PC-3 (cell line): ENCODE results near the gene CCDC13. TPM values are rescaled to one million over a fixed set of nuclear protein-coding genes. Genes with fewer than 3 reads are reported as not detected.

ENCODE experiments used
- ATAC-seq: fragments of 200-7000 bp; cut with Tn5 transposase; 2 replicates; pipeline ENCODE4 v1.9.1; 2020; ENCODE audit warnings: mild to moderate bottlenecking, moderate library complexity
- BruUV-seq: library from RNA; stranded (reverse); fragments of 400-500 nt; replicated peaks from 2 replicates; lab custom pipeline; 2021; lab: Mats Ljungman, UMichigan
- CTCF ChIA-PET: fragments of 300-600 bp; sonication (Branson Sonifier 250); formaldehyde crosslinking; loops from one replicate; lab custom pipeline; 2022; ENCODE audit warnings: antibody characterized with exemption; lab: Charles Lee
- POLR2A ChIA-PET: fragments of 300-600 bp; sonication (Branson Sonifier 250); formaldehyde crosslinking; loops from one replicate; lab custom pipeline; 2022; ENCODE audit warnings: antibody characterized with exemption; ENCODE audit not compliant: unreplicated experiment; lab: Charles Lee
- DNase-seq: peaks from one replicate; pipeline ENCODE4 v3.0.0-alpha.2; 2015
- H2AFZ ChIP-seq: fragments of 300-600 bp; sonication (generic); 2 replicates; pipeline ENCODE4 v1.6.0; 2016; ENCODE audit warnings: antibody characterized with exemption, low read length
- H3F3A ChIP-seq: fragments of 300-600 bp; sonication (generic); one replicate; pipeline ENCODE4 v1.6.0; 2017; ENCODE audit warnings: antibody characterized with exemption, low read length, control low read depth, mild to moderate bottlenecking; ENCODE audit not compliant: unreplicated experiment
- H3K27ac ChIP-seq: fragments of 300-600 bp; sonication (generic); 2 replicates; pipeline ENCODE4 v1.5.1; 2016; ENCODE audit warnings: mild to moderate bottlenecking, low read length
- H3K27me3 ChIP-seq: fragments of 300-600 bp; sonication (generic); 2 replicates; pipeline ENCODE4 v1.6.1; 2016; ENCODE audit warnings: low read length, mixed read lengths
- H3K36me3 ChIP-seq: fragments of 300-600 bp; sonication (generic); 2 replicates; pipeline ENCODE4 v1.6.1; 2016; ENCODE audit warnings: low read depth, mixed run types, low read length, mixed read lengths
- H3K4me1 ChIP-seq: fragments of 300-600 bp; sonication (generic); 2 replicates; pipeline ENCODE4 v1.5.1; 2016; ENCODE audit warnings: low read length; ENCODE audit not compliant: insufficient read depth
- H3K4me2 ChIP-seq: fragments of 300-600 bp; sonication (generic); 2 replicates; pipeline ENCODE4 v1.6.0; 2016; ENCODE audit warnings: low read length
- H3K4me3 ChIP-seq: fragments of 300-600 bp; sonication (generic); 2 replicates; pipeline ENCODE4 v1.5.1; 2016; ENCODE audit warnings: mild to moderate bottlenecking, low read length, mixed read lengths
- H3K79me2 ChIP-seq: fragments of 300-600 bp; sonication (generic); 2 replicates; pipeline ENCODE4 v1.6.1; 2017; ENCODE audit warnings: low read length, mixed read lengths
- H3K9ac ChIP-seq: fragments of 300-600 bp; sonication (generic); 2 replicates; pipeline ENCODE4 v1.6.0; 2016; ENCODE audit warnings: mild to moderate bottlenecking, low read length
- H3K9me2 ChIP-seq: fragments of 300-600 bp; sonication (generic); replicated peaks from 2 replicates; pipeline ENCODE4 v1.6.1; 2016; ENCODE audit warnings: mixed run types, low read length, mixed read lengths
- H3K9me3 ChIP-seq: fragments of 300-600 bp; sonication (generic); 2 replicates; pipeline ENCODE4 v1.6.1; 2016; ENCODE audit warnings: low read length, mixed read lengths
- H4K20me1 ChIP-seq: fragments of 300-600 bp; sonication (generic); 2 replicates; pipeline ENCODE4 v1.6.1; 2016; ENCODE audit warnings: low read length, mixed read lengths
- EZH2 ChIP-seq: fragments of 300-600 bp; sonication (generic); IDR thresholded peaks from one replicate; pipeline ENCODE4 v1.6.1; 2017; ENCODE audit warnings: antibody characterized with exemption, mild to moderate bottlenecking, low read length; ENCODE audit not compliant: unreplicated experiment
- EZH2phosphoT487 ChIP-seq: fragments of 300-600 bp; sonication (generic); IDR thresholded peaks from 2 replicates; pipeline ENCODE4 v1.6.1; 2018; ENCODE audit warnings: mild to moderate bottlenecking, antibody characterized with exemption, low read length, borderline replicate concordance
- intact Hi-C: fragments of 100-400 bp; cut with micrococcal nuclease; formaldehyde crosslinking; loops from 2 replicates; pipeline ENCODE4 v1.9.0; 2023
- total RNA-seq: library from RNA; depleted of rRNA; stranded (reverse); fragments of >200 nt; gene quantifications from 2 replicates; pipeline ENCODE4 v1.2.3, GENCODE V29; 2014
- TF ChIP-seq, protein P1 (sequence below): fragments of 300-600 bp; sonication (generic); conservative IDR thresholded peaks from 2 replicates; pipeline ENCODE4 v1.5.1; 2017; ENCODE audit warnings: antibody characterized with exemption, low read depth, mild to moderate bottlenecking, low read length

CCDC13 gene
- total RNA-seq, 1 experiment from 2014 or later = 0.47 TPM

DNA sequence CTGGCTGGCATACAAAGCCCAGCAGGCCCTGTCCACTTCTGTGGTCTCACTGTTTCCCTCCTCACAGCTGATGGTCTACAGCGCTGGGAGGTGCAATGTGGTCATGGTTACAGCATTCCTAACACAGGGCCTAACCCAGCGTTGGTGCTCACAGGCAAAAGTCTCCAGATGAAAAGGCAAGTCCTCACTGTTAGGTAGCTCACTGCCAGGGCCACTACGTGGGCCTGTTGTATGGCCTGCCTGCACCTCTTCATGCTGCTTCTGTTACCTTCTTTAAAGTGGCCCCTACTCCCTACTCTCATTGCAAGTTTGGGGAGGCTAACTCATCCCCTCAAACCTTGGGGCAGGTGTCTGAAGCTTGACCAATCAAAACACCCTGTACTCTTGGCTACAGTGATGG, 31.3 kb downstream of the CCDC13 start:
- intact Hi-C loops = no loop called here
- POLR2A ChIA-PET = no interaction called here

DNA sequence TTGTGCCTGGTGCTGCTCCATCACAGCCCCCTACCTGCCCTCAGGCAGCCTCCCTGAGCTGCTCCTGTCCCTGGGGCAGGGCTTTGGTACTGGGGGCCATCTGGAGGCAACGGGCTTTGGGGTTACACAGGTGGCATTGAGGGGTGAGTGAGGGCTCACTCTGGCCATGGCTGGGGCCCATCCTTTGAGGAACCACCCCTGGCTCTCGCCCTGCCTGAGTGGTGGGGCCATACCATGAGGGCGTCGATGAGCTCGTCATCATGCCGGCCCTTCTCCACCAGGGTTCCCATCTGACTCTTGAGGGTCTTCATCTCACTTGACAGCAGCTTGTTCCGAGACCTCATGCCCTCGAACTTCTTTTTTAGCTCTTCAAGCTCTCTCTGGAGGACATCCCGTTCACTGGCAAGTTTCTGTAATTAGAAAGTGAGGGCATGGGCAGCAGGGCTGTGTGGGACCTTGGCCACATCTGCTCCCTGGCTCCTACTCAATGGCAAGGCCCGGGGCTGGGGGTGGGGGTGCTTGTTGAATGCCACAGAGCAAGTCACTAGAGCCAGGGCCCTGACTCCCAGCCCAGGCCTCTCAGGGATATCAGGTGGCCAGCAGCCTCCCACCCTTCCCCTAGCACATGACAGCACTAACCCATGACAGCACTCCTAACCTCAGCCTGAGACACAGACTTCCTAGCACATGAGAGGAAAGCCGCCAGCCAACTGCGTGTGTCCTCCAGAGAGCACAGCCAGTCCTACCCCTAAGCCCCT, 33.5 kb downstream of the CCDC13 start:
- H3K9me2 ChIP-seq = no peaks in the 10 kb centered on the region
- CTCF ChIA-PET = no interaction called here
- no peaks in the 10 kb centered on the region for H3K9me3 ChIP-seq
- BruUV-seq = no TSS peak
- H3F3A ChIP-seq = no peaks in the 10 kb centered on the region
- no peak overlapping the region for H3K4me3 ChIP-seq
- TF ChIP-seq, protein P1, sequence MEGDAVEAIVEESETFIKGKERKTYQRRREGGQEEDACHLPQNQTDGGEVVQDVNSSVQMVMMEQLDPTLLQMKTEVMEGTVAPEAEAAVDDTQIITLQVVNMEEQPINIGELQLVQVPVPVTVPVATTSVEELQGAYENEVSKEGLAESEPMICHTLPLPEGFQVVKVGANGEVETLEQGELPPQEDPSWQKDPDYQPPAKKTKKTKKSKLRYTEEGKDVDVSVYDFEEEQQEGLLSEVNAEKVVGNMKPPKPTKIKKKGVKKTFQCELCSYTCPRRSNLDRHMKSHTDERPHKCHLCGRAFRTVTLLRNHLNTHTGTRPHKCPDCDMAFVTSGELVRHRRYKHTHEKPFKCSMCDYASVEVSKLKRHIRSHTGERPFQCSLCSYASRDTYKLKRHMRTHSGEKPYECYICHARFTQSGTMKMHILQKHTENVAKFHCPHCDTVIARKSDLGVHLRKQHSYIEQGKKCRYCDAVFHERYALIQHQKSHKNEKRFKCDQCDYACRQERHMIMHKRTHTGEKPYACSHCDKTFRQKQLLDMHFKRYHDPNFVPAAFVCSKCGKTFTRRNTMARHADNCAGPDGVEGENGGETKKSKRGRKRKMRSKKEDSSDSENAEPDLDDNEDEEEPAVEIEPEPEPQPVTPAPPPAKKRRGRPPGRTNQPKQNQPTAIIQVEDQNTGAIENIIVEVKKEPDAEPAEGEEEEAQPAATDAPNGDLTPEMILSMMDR = no peak
- no peak for TF ChIP-seq EZH2
- no peak for TF ChIP-seq EZH2phosphoT487
- H3K4me2 ChIP-seq = no peak overlapping the region
- POLR2A ChIA-PET = no interaction called here
- H4K20me1 ChIP-seq = no peaks in the 10 kb centered on the region
- intact Hi-C loops = no loop called here
- ATAC-seq = no peak
- H3K4me1 ChIP-seq = no peaks in the 10 kb centered on the region
- no peaks in the 10 kb centered on the region for H3K79me2 ChIP-seq
- H3K27ac ChIP-seq = no peak overlapping the region
- DNase-seq = no peak
- H3K9ac ChIP-seq = no peak overlapping the region
- H3K36me3 ChIP-seq = no peaks in the 10 kb centered on the region
- no peaks in the 10 kb centered on the region for H3K27me3 ChIP-seq
- H2AFZ ChIP-seq = no peak overlapping the region

More for the DNA sequence above, 31.3 kb downstream of the CCDC13 start:
- Histone ChIP-seq H3K9ac (no peak overlapping the region), H3K79me2 (no peaks in the 10 kb centered on the region), H3K36me3 (no peaks in the 10 kb centered on the region), H3F3A (no peaks in the 10 kb centered on the region), H2AFZ (no peak overlapping the region), H3K27ac (no peak overlapping the region), H3K4me3 (no peak overlapping the region), H3K9me2 (no peaks in the 10 kb centered on the region), H3K4me1 (peaks cover 17% of the 10 kb centered on the region), H3K4me2 (no peak overlapping the region), H3K27me3 (no peaks in the 10 kb centered on the region), H3K9me3 (no peaks in the 10 kb centered on the region), H4K20me1 (no peaks in the 10 kb centered on the region)
- TF ChIP-seq, protein P1 = no peak
- TF ChIP-seq EZH2 (no peak), EZH2phosphoT487 (no peak)
- no TSS peak for BruUV-seq
- DNase-seq = no peak
- CTCF ChIA-PET = no interaction called here
- no peak for ATAC-seq

DNA sequence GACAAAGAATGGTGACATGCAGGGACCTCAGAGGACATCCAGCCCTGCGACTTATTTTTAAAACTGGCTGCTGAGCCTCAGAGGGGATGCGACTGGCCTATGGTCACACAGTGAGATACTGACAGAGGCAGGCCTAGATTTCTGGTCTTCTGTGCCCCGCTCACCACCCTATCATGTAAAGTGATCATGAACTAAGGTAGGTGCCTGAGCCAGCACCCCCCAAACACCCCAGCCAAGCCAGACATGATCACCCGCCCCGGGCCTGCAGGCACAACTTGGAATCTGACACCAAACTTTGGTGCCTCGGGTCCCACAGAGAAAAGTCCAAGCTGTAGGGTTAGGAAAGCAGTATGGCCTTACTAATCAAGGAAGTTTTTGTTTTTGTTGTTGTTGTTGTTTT, 36.5 kb downstream of the CCDC13 start:
- Histone ChIP-seq H3F3A (no peaks in the 10 kb centered on the region), H3K79me2 (no peaks in the 10 kb centered on the region), H3K4me3 (no peak overlapping the region), H3K9me3 (no peaks in the 10 kb centered on the region), H3K4me2 (no peak overlapping the region), H3K27ac (no peak overlapping the region), H3K4me1 (no peaks in the 10 kb centered on the region), H3K36me3 (no peaks in the 10 kb centered on the region), H2AFZ (no peak overlapping the region), H3K9ac (no peak overlapping the region), H3K9me2 (no peaks in the 10 kb centered on the region), H3K27me3 (no peaks in the 10 kb centered on the region), H4K20me1 (no peaks in the 10 kb centered on the region)
- intact Hi-C loops = no loop called here
- POLR2A ChIA-PET = no interaction called here
- no peak for DNase-seq
- no peak for ATAC-seq
- BruUV-seq = no TSS peak
- CTCF ChIA-PET = no interaction called here
- TF ChIP-seq, protein P1 = no peak
- TF ChIP-seq EZH2 (no peak), EZH2phosphoT487 (no peak)
